GM12875 (cell line): ENCODE results near the gene PGAM5.
A peak's percentile ranks its signal among the peaks of the same experiment; 100 is the strongest.

Source experiments
- H3K4me3 ChIP-seq: one replicate; pipeline ENCODE4 v1.5.1; 2011; ENCODE audit warnings: low read depth, low read length, control low read depth
- CTCF ChIP-seq: IDR thresholded peaks from 2 replicates; pipeline ENCODE4 v1.5.1; 2011; ENCODE audit warnings: low read depth, mild to moderate bottlenecking, control low read depth, inconsistent platforms, low read length, moderate library complexity, borderline replicate concordance; ENCODE audit not compliant: insufficient read depth

The PGAM5 gene

GRCh38 chr12:132710405-132711079, at the start of gene PGAM5:
Gene PGAM5, plus strand, starts transcription at chr12:132710842. Its CDS starts 35 bp downstream, at chr12:132710877.
- peak within 1 kb of the TSS; percentile 96 for H3K4me3 ChIP-seq
- no peak for TF ChIP-seq CTCF

- H3K4me3 ChIP-seq: no peak overlapping the region
- no peak for TF ChIP-seq CTCF
Measured at GRCh38 chr12:132660996-132661395, 49.6 kb upstream of the PGAM5 start.

- TF ChIP-seq CTCF: no peak
- no peak overlapping the region for H3K4me3 ChIP-seq
Measured at GRCh38 chr12:132661972-132662371, 48.7 kb upstream of the PGAM5 start.

- no peak for TF ChIP-seq CTCF
- H3K4me3 ChIP-seq: no peak overlapping the region
Measured at GRCh38 chr12:132662901-132663755, 47.5 kb upstream of the PGAM5 start.

DNA sequence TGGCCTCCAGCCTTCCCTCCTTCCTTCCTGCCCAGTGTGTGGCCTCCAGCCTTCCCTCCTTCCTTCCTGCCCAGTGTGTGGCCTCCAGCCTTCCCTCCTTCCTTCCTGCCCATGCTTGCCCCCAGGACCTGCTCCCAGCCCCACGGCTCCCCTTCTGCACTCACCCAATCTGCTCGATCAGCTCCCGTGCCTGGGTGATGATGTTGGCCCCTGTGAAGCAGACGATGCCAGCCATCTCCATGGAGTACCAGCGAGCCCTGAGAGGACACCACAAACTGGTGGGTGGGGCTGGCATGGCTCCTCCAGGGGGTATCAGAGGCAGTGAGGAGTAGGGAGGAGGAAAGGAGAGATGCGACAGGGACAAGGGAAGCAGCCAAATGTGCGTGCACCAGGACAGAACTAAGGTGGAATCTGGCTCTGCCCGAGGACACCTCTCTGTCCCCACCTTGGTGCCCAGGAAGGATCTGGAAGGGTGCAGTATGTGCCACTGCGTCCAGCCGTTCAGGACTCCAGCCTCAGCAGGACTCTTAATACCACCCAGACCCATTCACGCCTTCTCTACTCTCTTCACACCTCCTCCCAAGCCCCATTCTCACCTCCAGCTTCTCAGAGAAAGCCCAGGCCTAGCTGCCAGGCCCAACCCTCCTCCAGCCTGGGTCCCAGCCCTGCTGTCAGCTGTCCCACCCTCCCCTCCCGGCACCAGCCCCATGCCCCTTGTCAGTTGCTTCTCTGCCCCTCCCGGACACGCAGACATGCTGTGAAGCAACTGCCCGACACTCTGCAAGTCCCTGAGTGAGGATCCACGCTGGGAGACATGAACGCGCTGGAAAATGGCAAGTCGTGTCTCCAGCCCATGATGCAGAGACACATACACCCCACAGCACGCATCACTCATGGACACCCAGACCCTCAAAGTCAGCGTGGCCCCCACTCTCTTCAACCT, 46.2 kb upstream of the PGAM5 start:
- no peak overlapping the region for H3K4me3 ChIP-seq
- TF ChIP-seq CTCF: no peak

DNA sequence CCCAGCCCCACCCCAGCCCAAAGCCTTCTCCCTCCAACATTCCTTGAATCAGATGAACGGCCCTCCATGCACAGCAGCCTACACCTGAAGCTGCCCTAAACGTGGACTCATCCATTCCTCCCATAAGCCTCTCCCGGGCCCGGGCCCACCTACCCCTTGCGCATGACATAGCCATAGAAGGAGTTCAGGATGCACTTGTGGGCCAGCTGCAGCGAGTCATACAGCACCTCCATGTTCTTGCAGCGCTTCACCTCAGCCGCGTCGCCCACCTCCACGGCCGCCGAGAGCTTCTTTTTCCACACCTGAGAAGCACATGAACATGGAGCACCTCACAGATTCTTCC, 45.5 kb upstream of the PGAM5 start:
- no peak for TF ChIP-seq CTCF

More for the DNA sequence above, 45.5 kb upstream of the PGAM5 start:
- no peak overlapping the region for H3K4me3 ChIP-seq
